ENCODE results near the gene BUD13.

BUD13 gene

DNA sequence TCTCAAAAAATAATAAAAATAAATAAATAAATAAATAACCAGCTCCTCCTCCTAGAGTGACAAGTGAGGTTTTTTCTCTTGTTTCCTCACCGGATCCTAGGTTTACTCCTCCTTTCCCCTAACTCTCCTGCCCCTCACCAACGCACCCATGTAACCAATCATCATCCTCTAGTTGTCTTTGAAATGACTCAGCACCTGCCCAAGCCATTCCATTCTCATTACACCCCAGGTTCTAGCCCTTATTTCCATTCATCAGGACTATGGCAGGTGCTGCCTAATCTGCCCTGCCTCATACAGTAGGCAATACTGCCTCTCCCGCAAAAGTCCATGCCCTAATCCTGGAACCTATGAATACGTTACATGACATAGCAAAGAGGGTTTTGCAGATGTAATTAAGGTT lies 60.4 kb downstream of the BUD13 start:
- no peak for DNase-seq

DNA sequence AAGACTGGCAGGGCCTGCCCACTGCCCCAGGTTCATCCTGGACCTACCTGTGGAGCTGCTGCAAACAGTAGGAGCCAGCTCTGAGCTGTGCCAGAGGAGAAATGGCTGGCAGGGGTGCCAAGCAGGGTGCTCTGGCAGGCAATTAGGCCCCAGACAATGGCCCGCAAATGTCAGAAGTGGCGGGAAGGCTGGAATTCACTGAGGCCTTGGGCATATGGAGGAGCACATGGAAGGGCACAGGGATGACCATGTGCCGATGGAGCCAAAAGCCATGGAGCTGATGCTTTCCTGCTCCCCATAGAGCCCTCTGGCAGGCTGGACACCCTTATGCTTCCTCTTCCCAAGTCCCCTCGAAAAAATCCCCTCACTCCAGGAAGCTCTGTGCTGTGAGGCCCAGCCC lies 62.0 kb downstream of the BUD13 start:
- no peak for DNase-seq

DNA sequence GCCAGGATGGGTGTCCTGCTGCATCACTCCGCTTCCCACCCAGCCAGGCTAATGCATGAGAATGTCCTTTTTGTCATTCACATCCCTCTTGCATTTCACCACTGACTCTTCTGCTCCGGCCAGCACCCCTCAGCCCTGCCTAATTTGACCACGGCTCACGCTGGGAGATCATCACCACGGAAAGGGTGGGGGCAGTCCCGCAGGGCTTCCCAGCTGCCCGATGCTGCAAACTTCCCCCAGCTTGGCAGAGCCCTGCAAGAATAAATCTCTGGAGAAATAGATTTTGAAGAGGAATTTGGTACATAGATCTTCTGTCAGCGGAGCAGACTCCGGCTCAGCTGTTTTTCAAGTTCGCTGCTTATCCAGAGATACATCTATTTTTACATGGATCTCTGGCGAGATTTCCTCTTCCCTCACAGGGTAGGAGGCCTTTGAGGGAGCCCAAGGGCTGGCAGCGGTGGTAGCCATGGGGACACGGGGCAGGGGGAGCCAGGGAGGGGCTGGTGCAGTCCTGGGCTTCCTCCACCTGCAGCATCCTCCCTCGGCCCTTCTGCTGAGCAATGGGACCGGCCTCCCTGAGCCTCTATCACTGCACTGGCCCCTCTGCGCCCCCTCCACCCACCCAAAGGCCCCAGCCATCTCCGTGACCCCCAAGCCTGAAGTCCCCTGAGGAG lies 62.6 kb downstream of the BUD13 start:
- no peak for DNase-seq

DNA sequence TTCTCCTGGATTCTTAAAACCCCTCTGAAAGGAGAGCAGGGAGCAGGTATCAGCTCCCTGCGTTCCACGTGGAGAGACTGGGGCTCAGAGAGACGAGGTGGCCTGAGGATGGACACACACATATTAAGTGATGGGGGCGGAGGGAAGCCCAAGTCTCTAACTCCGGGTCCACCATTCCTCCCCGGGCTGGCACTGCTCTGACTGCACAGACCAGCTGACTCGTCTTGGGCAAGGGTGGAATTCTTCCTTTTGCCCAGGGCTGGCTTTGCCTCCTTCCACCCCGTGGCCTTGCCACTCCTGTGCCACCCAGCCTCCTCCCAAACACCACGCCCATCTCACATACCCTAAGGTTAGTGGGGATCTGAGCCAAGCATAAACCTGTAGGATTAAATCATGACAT lies 65.0 kb downstream of the BUD13 start:
- DNase-seq = no peak

DNA sequence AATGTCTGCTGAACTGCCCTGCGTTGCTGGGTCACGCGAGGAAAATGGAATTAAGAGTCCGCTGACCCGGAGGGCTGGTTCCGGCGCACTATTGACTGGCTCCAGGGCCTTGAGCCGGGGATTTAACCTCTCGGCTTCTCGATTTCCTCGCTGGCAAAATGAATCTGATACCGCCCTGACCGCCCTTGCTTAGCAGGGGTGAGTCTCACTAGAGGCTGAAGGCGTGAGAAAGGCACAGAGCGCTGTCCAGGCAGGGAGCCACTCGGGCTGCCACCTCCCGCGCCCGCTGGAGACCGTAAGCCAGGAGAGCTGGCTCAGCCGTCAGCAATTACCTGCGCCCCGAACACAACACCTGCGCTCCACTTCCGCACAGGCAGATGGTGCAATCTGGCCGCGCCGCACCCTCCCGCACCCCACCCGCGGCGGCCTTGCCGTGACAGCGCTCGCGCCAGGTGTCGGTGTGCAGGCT lies 65.6 kb downstream of the BUD13 start:
- no peak for DNase-seq

DNA sequence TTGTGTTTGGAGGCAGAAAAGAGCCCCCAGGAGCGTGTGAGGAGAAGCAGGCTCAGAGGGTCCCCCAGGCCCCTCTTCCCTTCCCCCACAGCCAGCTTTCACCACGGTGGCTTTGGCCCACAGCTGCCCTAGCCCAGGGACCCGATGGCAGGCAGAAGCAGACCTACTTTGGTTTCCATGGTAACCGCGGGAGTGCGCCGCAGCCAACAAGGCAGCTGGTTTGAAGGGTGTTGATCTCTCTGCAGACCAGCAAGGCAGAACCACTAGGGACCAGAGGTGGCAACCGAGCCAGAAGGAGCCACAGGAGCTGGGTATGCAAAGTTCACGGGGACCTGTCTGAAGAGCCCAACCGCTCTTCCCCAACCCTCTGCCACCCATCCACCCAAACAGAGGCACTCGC lies 69.4 kb downstream of the BUD13 start:
- no peak for DNase-seq

DNA sequence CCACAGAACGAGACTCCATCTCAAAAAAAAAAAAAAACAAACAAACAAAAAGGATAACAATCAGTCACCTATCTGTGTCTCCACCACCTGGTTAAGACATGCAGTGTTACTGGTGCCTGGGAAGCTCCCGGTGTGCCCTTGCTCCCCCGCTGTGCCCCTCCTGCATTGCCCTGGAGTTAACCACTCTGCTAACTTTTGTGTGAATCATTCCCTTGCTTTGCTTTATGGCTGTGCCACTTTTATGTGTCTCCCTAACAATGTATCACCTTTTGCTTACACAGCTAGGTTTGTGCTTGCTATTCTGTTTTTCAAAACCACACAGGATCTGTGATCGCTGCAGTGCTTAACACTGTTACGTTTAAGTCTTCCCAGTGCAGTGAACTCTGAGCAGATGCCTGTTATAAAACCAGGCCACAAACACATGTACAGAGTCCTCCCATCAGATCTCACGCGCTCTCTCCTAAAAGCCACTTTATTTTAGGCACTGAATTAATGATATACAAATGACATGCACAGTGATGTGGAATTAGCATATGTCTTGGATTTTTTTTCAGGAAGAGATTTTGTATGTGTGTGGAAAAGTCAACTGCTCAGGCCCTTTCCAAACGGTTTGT lies 69.9 kb downstream of the BUD13 start:
- DNase-seq = no peak

DNA sequence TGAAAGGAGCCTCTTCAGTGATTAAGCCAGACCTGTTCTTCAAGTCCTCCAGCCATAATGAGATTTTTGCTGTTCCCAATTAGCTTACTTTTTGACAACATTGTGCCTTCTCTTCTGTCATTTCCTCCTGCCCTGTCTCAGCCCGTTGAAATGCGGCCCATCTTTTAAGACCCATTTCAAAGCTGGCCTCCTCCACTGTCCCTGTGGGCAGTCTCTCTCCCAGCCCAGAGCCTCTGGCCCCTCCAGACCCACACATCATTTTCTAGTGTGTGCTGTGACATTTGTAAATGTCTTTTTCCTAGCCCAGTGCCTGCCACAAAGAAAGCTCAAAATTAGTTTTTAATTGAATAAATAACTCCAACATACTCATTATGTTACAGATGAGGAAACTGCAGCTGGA lies 70.9 kb downstream of the BUD13 start:
- DNase-seq = no peak

DNA sequence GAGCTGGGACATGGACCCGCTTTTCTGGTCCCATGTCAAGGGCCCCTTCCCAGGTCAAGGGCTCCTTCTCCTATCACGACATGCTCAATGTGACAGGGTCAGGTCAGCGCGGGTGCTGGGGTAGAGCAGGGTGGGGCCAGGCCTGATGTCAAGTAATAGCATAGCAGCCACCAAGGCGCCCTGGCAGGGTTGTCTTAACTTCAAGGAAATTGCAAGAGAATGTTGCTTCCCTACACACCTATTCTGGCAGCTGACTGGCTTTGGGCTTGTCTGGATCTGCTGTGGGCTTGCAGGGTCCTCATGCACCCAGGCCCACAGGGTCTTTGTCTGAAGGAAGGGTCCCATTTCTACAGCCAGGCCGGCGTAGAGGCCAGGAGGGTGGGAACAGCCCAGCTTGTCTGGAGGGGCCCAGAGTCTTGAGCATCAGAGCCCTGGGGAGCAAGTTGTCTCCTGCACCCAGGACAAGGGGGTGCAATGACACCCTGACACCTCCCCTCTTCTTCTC lies 71.4 kb downstream of the BUD13 start:
- DNase-seq = no peak

DNA sequence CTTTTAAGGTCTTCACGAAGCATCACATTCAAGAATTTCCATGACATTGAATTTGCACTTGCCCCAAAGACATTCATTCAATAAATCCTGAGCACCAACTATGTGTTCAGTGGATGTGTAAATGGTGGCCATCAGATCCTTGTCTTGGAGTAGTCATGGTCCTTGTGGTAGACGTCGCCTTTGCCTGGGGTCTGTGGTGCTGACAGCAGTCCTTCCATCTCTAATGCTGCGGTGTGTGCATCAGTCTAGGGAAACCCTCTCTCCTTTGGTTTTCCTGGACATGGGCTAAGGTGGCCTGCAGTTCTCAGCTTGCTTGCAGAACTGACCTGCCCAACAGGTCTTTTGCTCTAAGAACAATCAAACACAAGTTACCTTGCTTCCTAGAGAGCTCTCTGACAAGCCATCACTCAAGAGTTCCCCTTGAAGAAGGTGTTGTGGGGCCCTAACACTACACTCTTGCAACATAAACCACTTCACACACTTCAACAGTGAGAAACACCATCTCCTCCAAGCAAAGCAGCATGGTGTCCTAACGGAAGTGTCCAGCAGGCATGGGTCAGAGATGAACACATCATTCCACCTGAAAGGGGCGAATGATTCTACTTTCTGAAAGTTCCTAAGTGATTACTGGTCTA lies 72.1 kb downstream of the BUD13 start:
- no peak for DNase-seq
